GM23248 (cell line): ENCODE results near the gene TCF12.

Source experiments
- EZH2 ChIP-seq: fragments of 200-600 bp; sonication (generic); IDR thresholded peaks from 2 replicates; pipeline ENCODE4 v1.6.1; 2018; ENCODE audit warnings: antibody characterized with exemption, mild to moderate bottlenecking; ENCODE audit not compliant: insufficient read depth, poor library complexity, severe bottlenecking
- EZH2phosphoT487 ChIP-seq: fragments of 200-600 bp; sonication (generic); IDR thresholded peaks from 2 replicates; pipeline ENCODE4 v1.6.1; 2018; ENCODE audit warnings: antibody characterized with exemption, moderate library complexity, mild to moderate bottlenecking, low read depth; ENCODE audit not compliant: insufficient read depth

- TF ChIP-seq EZH2 (no peak), EZH2phosphoT487 (no peak)
Measured at GRCh38 chr15:57306944-57307411, 388.5 kb downstream of the TCF12 start.
